Endothelial cell of umbilical vein (primary cell): Measurements from ENCODE around the gene CCDC185. TPM values are rescaled to one million over a fixed set of nuclear protein-coding genes. Genes with fewer than 3 reads are reported as not detected.

Experiments
- BruUV-seq: library from RNA; stranded (reverse); fragments of 400-500 nt; replicated peaks from 2 replicates; lab custom pipeline; 2021; lab: Mats Ljungman, UMichigan
- CTCF ChIA-PET: fragments of 300-600, 350-600 bp; sonication (Branson Sonifier 250); formaldehyde crosslinking; loops from one replicate; lab custom pipeline; 2021; ENCODE audit warnings: antibody characterized with exemption, inconsistent platforms; lab: Charles Lee
- POLR2A ChIA-PET: fragments of 300-600, 350-600 bp; sonication (Branson Sonifier 250); formaldehyde crosslinking; loops from one replicate; lab custom pipeline; 2021; ENCODE audit warnings: antibody characterized with exemption, inconsistent platforms; lab: Charles Lee
- DNase-seq: peaks from one replicate; pipeline ENCODE4 v3.0.0-alpha.2; 2011; ENCODE audit warnings: low read depth, low spot score
- FAIRE-seq: peaks from 2 replicates; lab custom pipeline; 2011; peaks lifted over from hg19 to GRCh38; lab: Jason Lieb, UNC
- H2AFZ ChIP-seq: 2 replicates; pipeline ENCODE4 v1.6.0; 2012; ENCODE audit warnings: low read depth, low read length, control low read depth, inconsistent platforms
- H3K27ac ChIP-seq: 2 replicates; pipeline ENCODE4 v1.5.1; 2011; ENCODE audit warnings: low read depth, mild to moderate bottlenecking, control low read depth, low read length, moderate library complexity; ENCODE audit not compliant: insufficient read depth
- H3K27me3 ChIP-seq, 2 experiments: 2 replicates each; pipeline versions ENCODE4 v1.6.0 to v1.6.1; 2011; ENCODE audit warnings: low read length in 2 of 2, mixed read lengths in 1 of 2; ENCODE audit not compliant: control insufficient read depth in 2 of 2, insufficient read depth in 2 of 2
- H3K36me3 ChIP-seq, 2 experiments: 2 replicates in 1 of 2; 3 replicates in 1 of 2; pipeline ENCODE4 v1.5.1; 2011; ENCODE audit warnings: low read length in 2 of 2, mild to moderate bottlenecking in 1 of 2, moderate library complexity in 1 of 2; ENCODE audit not compliant: control insufficient read depth in 2 of 2, insufficient read depth in 2 of 2; ENCODE audit errors: extremely low read depth in 1 of 2
- H3K4me1 ChIP-seq: 3 replicates; pipeline ENCODE4 v1.5.1; 2011; ENCODE audit warnings: mild to moderate bottlenecking, low read length; ENCODE audit not compliant: control insufficient read depth, insufficient read depth; ENCODE audit errors: extremely low read depth
- H3K4me2 ChIP-seq: 2 replicates; pipeline ENCODE4 v1.6.1; 2011; ENCODE audit warnings: low read length, control low read depth, mixed read lengths; ENCODE audit not compliant: insufficient read depth
- H3K4me3 ChIP-seq, 3 experiments: fragments of 200-600 bp in 1 of 3; sonication (generic), shearing (Covaris generic) in 1 of 3; replicated peaks in 1 of 3; 2 replicates each; pipeline ENCODE4 v1.5.1; 2011 to 2016; ENCODE audit warnings: control low read depth in 3 of 3, low read length in 3 of 3, mild to moderate bottlenecking in 2 of 3, inconsistent platforms in 1 of 3, low read depth in 1 of 3, moderate library complexity in 1 of 3; ENCODE audit not compliant: insufficient read depth in 1 of 3
- H3K79me2 ChIP-seq: 2 replicates; pipeline ENCODE4 v1.6.0; 2012; ENCODE audit warnings: low read length, inconsistent platforms; ENCODE audit not compliant: control insufficient read depth, insufficient read depth
- H3K9ac ChIP-seq: replicated peaks from 2 replicates; pipeline ENCODE3; 2011; ENCODE audit warnings: low read length, control low read depth; ENCODE audit not compliant: insufficient read depth; ENCODE audit errors: extremely low read depth
- H3K9me1 ChIP-seq: replicated peaks from 3 replicates; pipeline ENCODE4 v1.6.0; 2011; ENCODE audit warnings: mild to moderate bottlenecking, low read length; ENCODE audit not compliant: control insufficient read depth, insufficient read depth; ENCODE audit errors: extremely low read depth
- H3K9me3 ChIP-seq: replicated peaks from 2 replicates; pipeline ENCODE4 v1.5.1; 2012; ENCODE audit warnings: low read length, inconsistent platforms; ENCODE audit not compliant: control insufficient read depth, insufficient read depth
- H4K20me1 ChIP-seq: replicated peaks from 2 replicates; pipeline ENCODE3; 2011; ENCODE audit warnings: mild to moderate bottlenecking, low read length; ENCODE audit not compliant: control insufficient read depth, insufficient read depth; ENCODE audit errors: extremely low read depth
- EZH2 ChIP-seq: IDR thresholded peaks from 2 replicates; pipeline ENCODE4 v1.6.1; 2012; ENCODE audit warnings: borderline replicate concordance, low read depth, mild to moderate bottlenecking, moderate library complexity, low read length, inconsistent platforms; ENCODE audit not compliant: severe bottlenecking
- FOS ChIP-seq: IDR thresholded peaks from 2 replicates; pipeline ENCODE4 v1.6.1; 2011; ENCODE audit warnings: mild to moderate bottlenecking, low read length, moderate library complexity, borderline replicate concordance; ENCODE audit not compliant: insufficient read depth
- GATA2 ChIP-seq: IDR thresholded peaks from 2 replicates; pipeline ENCODE4 v1.7.0; 2011; ENCODE audit warnings: low read depth, mild to moderate bottlenecking, moderate library complexity, mixed read lengths, low read length; ENCODE audit not compliant: insufficient read length, insufficient read depth
- JUN ChIP-seq: IDR thresholded peaks from 2 replicates; pipeline ENCODE4 v1.6.1; 2011; ENCODE audit warnings: borderline replicate concordance, low read depth; ENCODE audit not compliant: insufficient read length, insufficient read depth
- MYC ChIP-seq: IDR thresholded peaks from one replicate; pipeline ENCODE4 v1.6.1; 2011; ENCODE audit warnings: mild to moderate bottlenecking, low read depth, low read length
- POLR2A ChIP-seq: IDR thresholded peaks from 2 replicates; pipeline ENCODE4 v1.6.1; 2012; ENCODE audit warnings: low read depth, mild to moderate bottlenecking, control low read depth, low read length
- POLR2AphosphoS5 ChIP-seq: IDR thresholded peaks from 2 replicates; pipeline ENCODE4 v1.6.1; 2012; ENCODE audit warnings: low read depth, mild to moderate bottlenecking, control low read depth, low read length, moderate library complexity; ENCODE audit not compliant: insufficient read depth
- dilution Hi-C: fragments of 300-500 bp; cut with MboI; formaldehyde crosslinking; loops from one replicate; pipeline ENCODE4 v1.15.0; 2019; ENCODE audit warnings: low sequenced_read_pairs; ENCODE audit not compliant: extremely low pct_ligation_motif_present
- intact Hi-C: fragments of 100-400 bp; cut with micrococcal nuclease; formaldehyde crosslinking; loops from one replicate; pipeline ENCODE4 v1.10.0; 2022
- polyA plus RNA-seq, 4 experiments: library from polyadenylated mRNA; depleted of rRNA in 3 of 4; stranded (reverse) in 3 of 4; unstranded in 1 of 4; fragments of >200 nt; gene quantifications; 2 replicates each; pipeline versions ENCODE4 v1.2.1 to v1.2.3, GENCODE V29; 2011 to 2012; ENCODE audit warnings: missing spikeins in 1 of 4
- total RNA-seq: library from RNA; stranded (reverse); gene quantifications from 2 replicates; pipeline ENCODE4 v1.2.3, GENCODE V29; 2021
- TF ChIP-seq, protein P1 (sequence below), 2 donors: IDR thresholded peaks; 1 replicate in 1 of 2; 2 replicates in 1 of 2; pipeline ENCODE4 v1.5.1; 2011; ENCODE audit warnings: low read length in 2 of 2, mild to moderate bottlenecking in 2 of 2, moderate library complexity in 2 of 2, control low read depth in 1 of 2, inconsistent platforms in 1 of 2, low read depth in 1 of 2; ENCODE audit not compliant: insufficient read depth in 1 of 2; ENCODE audit errors: extremely low read depth in 1 of 2
- TF ChIP-seq, protein P2 (sequence below): IDR thresholded peaks from 2 replicates; pipeline ENCODE4 v1.6.1; 2011; ENCODE audit not compliant: insufficient read depth, insufficient read length

Gene CCDC185
- total and polyA plus RNA-seq, 2 donors (not counting 3 experiments of a cell fraction or from before 2014, with no cell fraction given), result not detected

DNA sequence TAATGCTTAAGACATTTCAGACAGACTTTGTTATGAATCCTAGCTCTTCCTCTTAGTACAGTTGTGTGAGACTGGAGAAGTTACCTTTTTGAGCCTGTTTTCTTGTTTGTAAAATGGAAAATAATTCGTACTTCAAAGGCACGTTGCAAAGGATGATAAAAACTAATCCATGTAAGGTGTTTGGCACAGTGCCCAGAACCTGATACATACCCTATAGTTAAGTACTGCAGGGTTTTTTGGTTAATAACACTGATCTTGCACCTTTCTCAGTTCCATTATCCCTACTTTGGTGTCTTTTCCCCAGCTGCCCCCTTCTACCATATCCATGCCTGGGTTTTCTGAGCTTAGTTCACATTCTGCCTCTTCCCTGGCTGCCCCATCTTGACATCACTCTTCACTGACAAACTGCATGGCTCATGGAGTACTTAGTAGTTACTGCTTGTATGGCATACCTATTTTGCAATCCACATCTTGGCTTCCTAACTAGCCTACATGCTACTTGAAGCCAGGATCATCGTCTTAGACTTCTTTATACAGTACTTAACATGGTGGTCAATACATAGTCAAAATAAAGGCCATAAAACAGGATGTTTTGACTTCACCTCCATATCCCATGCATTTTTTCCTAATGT lies 10.1 kb downstream of the CCDC185 start:
- Histone ChIP-seq H3K4me3 (no peak overlapping the region), H3K9me3 (no peaks in the 10 kb centered on the region), H3K9ac (no peak overlapping the region), H3K36me3 (no peaks in the 10 kb centered on the region), H3K9me1 (no peaks in the 10 kb centered on the region), H2AFZ (no peak overlapping the region), H3K27ac (no peak overlapping the region), H3K79me2 (no peaks in the 10 kb centered on the region), H3K4me1 (no peaks in the 10 kb centered on the region), H3K27me3 (no peaks in the 10 kb centered on the region), H4K20me1 (no peaks in the 10 kb centered on the region), H3K4me2 (no peak overlapping the region)
- DNase-seq (no peak), FAIRE-seq (no peak)
- ChIA-PET POLR2A (no interaction called here), CTCF (interaction anchor here (0.9 kb wide), 1 partner anchor 13 kb away, joined by 5 read pairs; no protein-coding TSS in a partner anchor)
- TF ChIP-seq POLR2AphosphoS5 (no peak), EZH2 (no peak), GATA2 (no peak)
- dilution Hi-C loops, result no loop called here
- no TSS peak for BruUV-seq
- intact Hi-C loops, result no loop called here

DNA sequence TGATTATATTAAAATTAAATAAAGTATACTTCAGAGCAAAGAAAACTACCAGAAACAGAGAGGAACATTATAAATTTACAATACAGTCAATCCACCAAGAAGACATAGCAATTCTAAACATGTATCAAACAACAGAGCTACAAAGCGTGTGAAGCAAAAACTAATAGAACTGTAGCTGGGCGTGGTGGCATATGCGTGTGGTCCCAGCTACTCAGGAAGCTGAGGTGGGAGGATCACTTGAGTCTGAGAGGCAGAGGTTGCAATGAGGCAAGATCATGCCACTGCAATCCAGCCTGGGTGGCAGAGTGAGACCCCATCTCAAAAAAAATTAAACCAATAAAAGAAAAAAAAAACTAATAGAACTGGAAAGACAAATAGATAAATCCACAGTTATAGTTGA lies 12.3 kb downstream of the CCDC185 start:
- H3K79me2 ChIP-seq, result no peaks in the 10 kb centered on the region
- FAIRE-seq (no peak), DNase-seq (no peak)
- POLR2A ChIA-PET, result no interaction called here
- no peaks in the 10 kb centered on the region for H3K36me3 ChIP-seq
- no peak overlapping the region for H3K4me3 ChIP-seq
- H3K9me1 ChIP-seq, result no peaks in the 10 kb centered on the region
- H3K27ac ChIP-seq, result no peak overlapping the region
- no peaks in the 10 kb centered on the region for H4K20me1 ChIP-seq
- TF ChIP-seq, protein P1, sequence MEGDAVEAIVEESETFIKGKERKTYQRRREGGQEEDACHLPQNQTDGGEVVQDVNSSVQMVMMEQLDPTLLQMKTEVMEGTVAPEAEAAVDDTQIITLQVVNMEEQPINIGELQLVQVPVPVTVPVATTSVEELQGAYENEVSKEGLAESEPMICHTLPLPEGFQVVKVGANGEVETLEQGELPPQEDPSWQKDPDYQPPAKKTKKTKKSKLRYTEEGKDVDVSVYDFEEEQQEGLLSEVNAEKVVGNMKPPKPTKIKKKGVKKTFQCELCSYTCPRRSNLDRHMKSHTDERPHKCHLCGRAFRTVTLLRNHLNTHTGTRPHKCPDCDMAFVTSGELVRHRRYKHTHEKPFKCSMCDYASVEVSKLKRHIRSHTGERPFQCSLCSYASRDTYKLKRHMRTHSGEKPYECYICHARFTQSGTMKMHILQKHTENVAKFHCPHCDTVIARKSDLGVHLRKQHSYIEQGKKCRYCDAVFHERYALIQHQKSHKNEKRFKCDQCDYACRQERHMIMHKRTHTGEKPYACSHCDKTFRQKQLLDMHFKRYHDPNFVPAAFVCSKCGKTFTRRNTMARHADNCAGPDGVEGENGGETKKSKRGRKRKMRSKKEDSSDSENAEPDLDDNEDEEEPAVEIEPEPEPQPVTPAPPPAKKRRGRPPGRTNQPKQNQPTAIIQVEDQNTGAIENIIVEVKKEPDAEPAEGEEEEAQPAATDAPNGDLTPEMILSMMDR (IDR thresholded peaks at IDR 0.05; ENCODE audit: extremely low read depth in 1 of 2, insufficient read depth in 1 of 2, low read depth in 1 of 2, low read length in 2 of 2), result no peak
- TF ChIP-seq MYC, result no peak
- TF ChIP-seq FOS, result no peak
- no peak for TF ChIP-seq POLR2A
- no peak for TF ChIP-seq JUN
- TF ChIP-seq GATA2, result no peak
- no peak for TF ChIP-seq EZH2
- TF ChIP-seq, protein P2, sequence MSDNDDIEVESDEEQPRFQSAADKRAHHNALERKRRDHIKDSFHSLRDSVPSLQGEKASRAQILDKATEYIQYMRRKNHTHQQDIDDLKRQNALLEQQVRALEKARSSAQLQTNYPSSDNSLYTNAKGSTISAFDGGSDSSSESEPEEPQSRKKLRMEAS, result no peak
- TF ChIP-seq POLR2AphosphoS5, result no peak
- BruUV-seq, result no TSS peak
- H3K4me1 ChIP-seq, result no peaks in the 10 kb centered on the region
- H3K9ac ChIP-seq, result no peak overlapping the region
- intact Hi-C loops (no loop called here), dilution Hi-C loops (no loop called here)
- H3K4me2 ChIP-seq, result no peak overlapping the region
- no peaks in the 10 kb centered on the region for H3K9me3 ChIP-seq
- CTCF ChIA-PET, result no interaction called here
- H3K27me3 ChIP-seq, result no peaks in the 10 kb centered on the region
- no peak overlapping the region for H2AFZ ChIP-seq
